GM19372 (cell line): ENCODE results near the gene CSE1L.
"Not testable (repeated sequence)": the region's sequence is repeated elsewhere in the genome, so short reads cannot be mapped to it uniquely, and the experiment has no call there.

ENCODE experiments used
- ATAC-seq: cut with Tn5 transposase; IDR thresholded peaks from one replicate; pipeline ENCODE4 v1.9.1; 2021; ENCODE audit warnings: mild to moderate bottlenecking, low read depth, moderate library complexity; ENCODE audit not compliant: unreplicated experiment

Gene CSE1L

DNA sequence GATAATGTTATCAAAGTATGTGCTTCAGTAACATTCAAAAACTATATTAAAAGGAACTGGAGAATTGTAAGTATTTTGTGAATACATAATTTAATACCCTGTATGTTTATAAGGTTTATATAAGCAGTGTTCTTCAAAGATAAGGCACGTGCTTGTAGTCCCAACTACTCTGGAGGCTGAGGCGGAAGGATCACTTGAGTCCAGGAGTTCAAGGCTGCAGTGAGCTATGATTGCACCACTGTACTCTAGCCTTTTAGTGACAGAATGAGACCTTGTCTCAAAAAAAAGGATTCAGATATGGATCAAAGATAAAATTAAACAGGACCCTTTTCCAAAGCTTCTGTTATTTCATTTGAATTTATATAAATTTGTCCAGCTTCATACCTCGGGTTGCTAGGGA is 17.2 kb downstream of the CSE1L start:
- ATAC-seq = no peak

DNA sequence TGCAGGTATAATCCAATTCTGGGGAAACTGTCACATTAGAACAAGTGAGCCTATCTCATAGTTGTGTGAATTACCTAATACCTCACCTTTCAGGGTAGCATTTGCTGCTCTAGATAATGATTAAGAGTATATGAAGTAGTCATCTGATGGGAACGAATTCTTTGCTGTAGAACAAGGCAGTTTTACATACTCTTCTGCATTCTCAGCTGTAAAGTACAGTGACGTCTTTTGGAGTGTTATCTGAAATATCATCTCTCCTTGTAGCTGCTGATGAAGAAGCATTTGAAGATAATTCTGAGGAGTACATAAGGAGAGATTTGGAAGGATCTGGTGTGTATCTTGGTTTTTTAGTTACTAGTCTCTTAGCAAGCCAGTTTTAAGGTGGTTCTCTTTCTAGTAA is 28.4 kb downstream of the CSE1L start:
- no peak for ATAC-seq

DNA sequence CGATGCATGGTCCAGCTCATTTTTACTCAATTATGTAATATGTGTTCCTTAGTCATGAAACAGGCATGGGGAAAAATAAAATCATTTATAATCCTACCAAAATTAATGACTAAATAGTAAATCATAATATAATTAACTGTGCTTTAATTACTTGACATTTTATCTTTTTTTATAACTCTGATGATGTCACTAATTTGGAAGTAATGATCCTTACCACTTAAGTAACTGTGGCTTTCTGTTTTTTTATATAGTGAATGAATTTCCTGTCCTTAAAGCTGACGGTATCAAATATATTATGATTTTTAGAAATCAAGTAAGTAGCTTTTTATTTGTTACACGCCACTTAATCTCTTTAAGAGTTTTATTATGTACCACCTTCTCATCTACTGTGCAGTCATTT is 32.2 kb downstream of the CSE1L start:
- ATAC-seq = no peak

- not testable (repeated sequence) for ATAC-seq
These were observed 36.2 kb downstream of the CSE1L start for GRCh38 chr20:49082295-49082694.

GRCh38 chr20:49091104-49091503 is 45.0 kb downstream of the CSE1L start:
- ATAC-seq = no peak

DNA sequence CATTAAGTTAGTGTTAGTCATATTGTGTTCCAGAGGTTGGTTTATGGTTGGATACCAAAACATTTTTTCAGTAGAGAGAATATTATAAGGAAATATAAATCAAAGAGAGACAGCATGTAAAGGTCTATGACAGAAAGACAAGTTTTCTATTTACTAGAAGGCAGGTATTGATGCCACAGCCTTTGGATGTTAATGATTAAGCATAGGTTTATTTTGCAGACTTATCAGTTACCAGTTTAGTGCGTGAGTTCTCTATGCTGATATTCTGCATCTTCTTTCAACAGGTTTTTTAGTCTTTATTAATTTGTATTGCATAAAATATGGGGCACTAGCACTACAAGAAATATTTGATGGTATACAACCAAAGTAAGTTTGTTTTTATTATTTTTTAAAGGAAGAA is 45.6 kb downstream of the CSE1L start:
- no peak for ATAC-seq

GRCh38 chr20:49096203-49096730 is 50.2 kb downstream of the CSE1L start:
- ATAC-seq = no peak

DNA sequence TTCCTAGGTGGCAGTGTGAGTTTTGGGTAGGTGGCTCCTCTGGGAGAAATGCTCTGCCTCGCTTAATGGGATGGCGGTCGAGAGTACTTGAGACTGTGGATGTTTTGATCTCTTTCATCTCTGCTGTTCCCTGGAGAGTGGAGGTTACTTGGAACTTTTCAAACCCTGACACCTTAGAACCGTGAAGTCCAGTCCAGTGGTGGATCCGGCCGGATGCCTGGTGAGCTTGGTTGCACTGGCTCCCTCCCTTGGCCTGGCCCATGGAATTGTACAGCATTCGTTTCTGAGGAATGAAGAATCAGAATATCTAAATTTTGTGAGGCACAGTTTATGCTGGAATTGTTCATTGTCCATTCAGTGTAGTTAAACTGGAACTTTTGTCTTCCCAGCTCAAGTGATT is 51.0 kb downstream of the CSE1L start:
- no peak for ATAC-seq

DNA sequence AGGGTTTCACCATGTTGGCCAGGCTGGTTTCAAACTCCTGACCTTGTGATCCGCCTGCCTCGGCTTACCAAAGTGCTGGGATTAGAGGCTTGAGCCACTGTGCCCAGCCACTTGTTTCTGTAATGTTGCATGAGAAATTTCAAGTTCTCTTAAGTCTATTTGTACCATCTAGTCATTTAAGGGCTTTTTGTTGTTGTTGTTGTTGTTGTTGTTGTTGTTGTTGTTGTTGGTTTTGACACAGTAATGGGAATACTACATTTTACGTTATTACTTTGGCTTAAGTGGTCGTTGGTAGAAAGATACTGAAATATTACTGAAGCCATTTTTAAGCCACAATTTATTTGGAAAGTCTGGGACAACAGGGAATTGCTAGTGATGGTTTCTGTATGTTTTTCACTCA is 52.0 kb downstream of the CSE1L start:
- ATAC-seq = no peak

DNA sequence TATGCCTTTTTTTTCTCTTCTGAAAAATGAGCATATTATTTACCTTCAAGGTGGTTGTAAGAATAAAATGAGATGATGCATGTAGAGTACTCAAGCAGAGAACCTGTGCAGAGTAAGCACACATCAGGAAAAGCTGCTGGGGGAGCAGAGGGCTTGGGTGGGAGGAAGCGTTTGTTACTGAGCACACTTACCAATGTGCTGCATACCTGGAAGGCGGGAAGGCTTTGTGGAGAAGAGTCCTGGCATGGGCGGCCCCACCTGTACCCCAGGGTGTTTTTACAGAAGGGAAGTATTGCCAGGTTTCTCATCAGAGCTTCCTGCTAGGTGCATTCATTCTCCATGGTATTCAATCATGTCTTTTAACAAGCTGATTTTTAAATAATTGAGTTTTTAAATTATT is 52.9 kb downstream of the CSE1L start:
- no peak for ATAC-seq

DNA sequence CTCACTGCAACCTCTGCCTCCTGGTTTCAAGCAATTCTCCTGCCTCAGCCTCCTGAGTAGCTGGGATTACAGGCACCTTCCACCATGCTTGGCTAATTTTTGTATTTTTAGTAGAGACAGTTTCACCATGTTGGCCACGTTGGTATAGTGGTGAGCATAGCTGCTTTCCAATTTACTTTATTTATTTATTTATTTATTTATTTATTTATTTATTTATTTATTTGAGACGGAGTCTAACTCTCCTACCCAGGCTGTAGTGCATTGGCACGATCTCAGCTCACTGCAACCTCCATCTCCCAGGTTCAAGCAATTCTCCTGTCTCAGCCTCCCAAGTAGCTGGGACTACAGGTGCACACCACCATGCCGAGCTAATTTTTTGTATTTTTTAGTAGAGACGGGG is 54.2 kb downstream of the CSE1L start:
- not testable (repeated sequence) for ATAC-seq

DNA sequence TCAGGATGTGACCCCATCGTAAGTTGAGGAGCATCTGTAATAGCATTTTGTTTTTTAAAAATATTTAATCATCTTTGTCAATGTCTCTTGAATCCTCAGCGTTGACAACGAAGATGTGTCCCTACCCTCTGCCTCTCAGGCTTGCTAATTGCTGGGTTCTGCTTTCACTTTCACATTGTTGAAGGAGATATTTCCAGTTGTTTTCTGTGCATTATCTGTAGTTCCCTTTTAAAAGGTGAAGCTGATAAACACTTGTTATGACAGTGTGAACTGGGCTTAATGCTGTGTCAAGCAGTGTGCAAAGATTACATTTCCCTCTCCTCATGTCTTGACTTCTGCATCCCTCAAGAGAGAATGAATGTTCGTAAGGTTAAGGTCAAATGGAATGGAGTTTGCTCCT is 54.9 kb downstream of the CSE1L start:
- no peak for ATAC-seq

DNA sequence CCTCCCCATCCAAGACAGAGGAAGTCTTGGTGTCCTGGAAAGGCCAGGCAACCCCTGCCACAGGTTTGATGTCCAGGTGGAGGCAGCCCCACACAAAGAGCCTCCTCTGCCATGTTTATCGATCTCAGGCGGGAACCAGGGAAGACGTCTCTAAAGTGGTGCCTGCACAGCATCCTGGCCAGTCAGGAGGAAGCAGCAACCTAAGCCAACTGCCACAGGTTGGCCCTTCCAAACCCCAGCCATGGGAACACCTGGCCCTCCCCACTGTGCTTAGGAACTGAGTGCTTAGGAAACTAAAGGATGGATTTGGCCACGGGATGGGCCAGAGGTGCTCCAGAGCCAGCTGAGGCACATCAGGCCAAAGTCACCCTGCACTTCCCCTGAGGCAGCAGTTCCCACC is 56.9 kb downstream of the CSE1L start:
- ATAC-seq = no peak

- ATAC-seq = no peak
These were observed 57.7 kb downstream of the CSE1L start for GRCh38 chr20:49103647-49104364.

DNA sequence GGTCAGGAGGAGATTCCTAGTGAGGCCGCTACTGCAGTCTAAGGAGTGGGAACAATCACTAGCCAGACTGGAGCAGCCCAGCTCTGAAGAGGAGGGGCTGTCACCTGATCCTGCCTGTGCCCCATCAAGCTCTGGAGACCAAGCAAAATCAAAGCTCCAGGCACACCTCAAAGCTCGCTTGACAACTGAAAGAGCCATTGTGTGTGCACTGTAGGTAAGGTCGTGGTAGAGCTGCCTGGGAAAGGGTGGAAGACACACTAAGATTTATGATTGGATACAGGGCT is 58.2 kb downstream of the CSE1L start:
- ATAC-seq = no peak

- ATAC-seq = not testable (repeated sequence)
These were observed 59.0 kb downstream of the CSE1L start for GRCh38 chr20:49104979-49105547.

DNA sequence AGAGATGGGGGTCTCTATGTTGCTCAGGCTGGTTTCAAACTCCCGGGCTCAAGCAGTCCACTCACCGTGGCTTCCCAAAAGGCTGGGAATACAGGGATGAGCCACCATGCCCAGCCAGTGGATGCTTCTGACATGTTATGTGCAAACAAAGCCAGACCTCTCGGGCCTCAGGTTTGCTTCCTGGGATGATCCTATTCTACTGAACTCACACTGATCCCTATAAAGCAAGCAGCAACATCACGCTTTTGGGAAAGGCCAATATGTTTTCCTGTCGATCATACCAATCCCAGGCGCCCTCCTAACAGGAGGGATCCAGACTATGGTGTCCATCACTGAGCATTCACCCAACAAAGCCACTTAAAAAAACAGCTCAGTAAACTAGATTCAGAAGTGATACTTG is 60.2 kb downstream of the CSE1L start:
- ATAC-seq = no peak

GRCh38 chr20:49110767-49111694 is 64.9 kb downstream of the CSE1L start:
- ATAC-seq = no peak

DNA sequence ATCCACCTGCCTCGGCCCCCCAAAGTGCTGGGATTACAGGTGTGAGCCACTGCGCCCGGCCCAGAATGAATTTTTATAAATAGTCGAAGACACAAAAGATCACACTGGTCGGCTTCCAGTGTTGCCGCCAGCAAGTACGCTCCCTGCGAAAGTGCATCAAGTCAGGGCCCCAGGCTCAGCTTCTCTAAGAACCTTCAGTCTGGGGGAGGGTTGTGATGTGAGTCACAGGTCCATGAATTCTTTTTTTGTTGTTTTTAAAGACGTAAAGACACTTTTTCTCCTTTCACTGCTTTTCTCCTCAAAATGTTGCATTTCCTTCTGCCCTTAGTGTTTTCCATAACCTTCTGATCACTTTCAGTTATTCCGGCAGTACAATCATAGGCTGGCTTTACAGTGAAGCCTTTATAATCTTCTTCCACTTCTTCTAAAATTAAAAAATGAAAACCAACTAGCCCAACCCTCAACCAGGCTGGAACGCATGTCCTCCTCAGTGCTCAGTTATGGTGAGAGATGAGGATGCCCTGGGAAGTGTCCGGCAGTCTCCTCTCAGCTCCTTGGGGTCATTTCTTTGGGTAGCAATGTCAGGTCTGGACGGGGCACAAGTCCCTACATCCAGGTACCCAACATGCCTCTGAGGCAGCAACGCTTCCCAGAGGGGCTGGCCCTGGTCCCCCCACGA is 66.6 kb downstream of the CSE1L start:
- ATAC-seq = no peak

- ATAC-seq = no peak
These were observed 69.5 kb downstream of the CSE1L start for GRCh38 chr20:49115564-49115963.

DNA sequence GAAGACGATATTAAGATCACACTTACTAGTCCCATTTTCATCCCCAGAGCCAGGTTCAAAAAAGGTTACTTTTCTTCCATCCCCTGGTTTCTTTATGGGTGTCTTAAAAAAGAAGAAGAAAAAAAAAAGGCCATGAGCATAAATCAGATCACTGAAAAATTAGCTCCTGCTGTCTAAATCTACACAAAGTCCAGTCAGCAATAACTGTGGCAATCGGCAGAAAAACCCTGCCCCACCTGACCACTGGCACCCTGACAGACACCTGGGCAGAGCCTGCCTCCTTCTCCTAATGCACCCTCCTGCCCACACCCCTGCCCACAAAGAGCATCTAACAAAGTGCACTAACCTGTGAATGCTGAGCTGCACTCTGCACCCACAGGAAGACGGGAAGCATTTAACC is 72.2 kb downstream of the CSE1L start:
- no peak for ATAC-seq
